ENCODE data around the gene DCX.

- TF ChIP-seq CTCF (conservative IDR thresholded peaks at IDR 0.05; ENCODE audit: low read depth, low read length) (peak; percentile 66), EZH2 (IDR thresholded peaks at IDR 0.05; ENCODE audit: low read length, unreplicated experiment) (no peak)
Observed at GRCh38 chrX:111445485-111445884, 33.5 kb upstream of the DCX start.

Measured in PC-3 (cell line).